Measurements from ENCODE around the gene TAF1D. TPM values are rescaled to one million over a fixed set of nuclear protein-coding genes. Genes with fewer than 3 reads are reported as not detected.

The TAF1D gene
- polyA plus RNA-seq, 1 donor from 2014 or later = 204 TPM

DNA sequence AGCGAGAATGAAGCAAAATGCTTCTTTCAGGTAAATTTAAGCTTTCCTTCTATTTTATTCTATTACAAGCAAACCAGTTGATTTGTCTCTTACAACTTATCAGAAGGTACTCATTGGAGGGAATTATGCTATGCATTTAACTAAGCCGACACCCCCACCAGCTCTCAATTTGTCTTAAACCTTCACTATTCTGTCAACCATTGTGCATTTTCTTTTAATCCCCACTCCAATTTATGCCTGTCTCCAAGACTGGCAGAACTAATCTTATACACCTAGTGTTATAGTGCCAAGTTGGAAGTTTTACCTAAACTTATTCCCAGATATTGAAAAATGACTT, 12.5 kb downstream of the TAF1D start:
- Histone ChIP-seq H3K4me2 (ENCODE audit: low read length) (no peak overlapping the region), H3K79me2 (replicated peaks; ENCODE audit: insufficient read depth, low read length) (no peaks in the 10 kb centered on the region), H3K27me3 (ENCODE audit: insufficient read depth, low read depth, low read length) (no peaks in the 10 kb centered on the region), H3K36me3 (ENCODE audit: insufficient read depth, low read length) (peaks cover 10% of the 10 kb centered on the region), H4K20me1 (ENCODE audit: insufficient read depth) (no peaks in the 10 kb centered on the region), H2AFZ (ENCODE audit: low read depth, low read length) (no peak overlapping the region), H3K9me2 (ENCODE audit: insufficient read depth, low read length) (no peaks in the 10 kb centered on the region), H3F3A (ENCODE audit: insufficient read depth, low read length, poor library complexity, severe bottlenecking) (no peaks in the 10 kb centered on the region), H3K9me3 (ENCODE audit: low read length) (no peaks in the 10 kb centered on the region), H3K4me3 (ENCODE audit: low read length) (no peak overlapping the region), H3K9ac (ENCODE audit: low read length) (no peak overlapping the region), H3K27ac (ENCODE audit: low read length) (no peak overlapping the region)
- TF ChIP-seq EP300 (conservative IDR thresholded peaks at IDR 0.05; ENCODE audit: poor library complexity, severe bottlenecking) = no peak
- no peak for TF ChIP-seq RAD21 (conservative IDR thresholded peaks at IDR 0.05)
- TF ChIP-seq, protein P1, sequence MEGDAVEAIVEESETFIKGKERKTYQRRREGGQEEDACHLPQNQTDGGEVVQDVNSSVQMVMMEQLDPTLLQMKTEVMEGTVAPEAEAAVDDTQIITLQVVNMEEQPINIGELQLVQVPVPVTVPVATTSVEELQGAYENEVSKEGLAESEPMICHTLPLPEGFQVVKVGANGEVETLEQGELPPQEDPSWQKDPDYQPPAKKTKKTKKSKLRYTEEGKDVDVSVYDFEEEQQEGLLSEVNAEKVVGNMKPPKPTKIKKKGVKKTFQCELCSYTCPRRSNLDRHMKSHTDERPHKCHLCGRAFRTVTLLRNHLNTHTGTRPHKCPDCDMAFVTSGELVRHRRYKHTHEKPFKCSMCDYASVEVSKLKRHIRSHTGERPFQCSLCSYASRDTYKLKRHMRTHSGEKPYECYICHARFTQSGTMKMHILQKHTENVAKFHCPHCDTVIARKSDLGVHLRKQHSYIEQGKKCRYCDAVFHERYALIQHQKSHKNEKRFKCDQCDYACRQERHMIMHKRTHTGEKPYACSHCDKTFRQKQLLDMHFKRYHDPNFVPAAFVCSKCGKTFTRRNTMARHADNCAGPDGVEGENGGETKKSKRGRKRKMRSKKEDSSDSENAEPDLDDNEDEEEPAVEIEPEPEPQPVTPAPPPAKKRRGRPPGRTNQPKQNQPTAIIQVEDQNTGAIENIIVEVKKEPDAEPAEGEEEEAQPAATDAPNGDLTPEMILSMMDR (IDR thresholded peaks at IDR 0.05; ENCODE audit: poor library complexity, severe bottlenecking) = no peak
- TF ChIP-seq SMC3 (conservative IDR thresholded peaks at IDR 0.05; ENCODE audit: poor library complexity) = no peak
- TF ChIP-seq POLR2AphosphoS5 (IDR thresholded peaks at IDR 0.05) = no peak
- no peak for TF ChIP-seq EZH2 (IDR thresholded peaks at IDR 0.05; ENCODE audit: borderline replicate concordance, insufficient read depth, low read length, poor library complexity, severe bottlenecking)
- TF ChIP-seq MXI1 (conservative IDR thresholded peaks at IDR 0.05; ENCODE audit: poor library complexity, severe bottlenecking) = no peak
- TF ChIP-seq, protein P2, sequence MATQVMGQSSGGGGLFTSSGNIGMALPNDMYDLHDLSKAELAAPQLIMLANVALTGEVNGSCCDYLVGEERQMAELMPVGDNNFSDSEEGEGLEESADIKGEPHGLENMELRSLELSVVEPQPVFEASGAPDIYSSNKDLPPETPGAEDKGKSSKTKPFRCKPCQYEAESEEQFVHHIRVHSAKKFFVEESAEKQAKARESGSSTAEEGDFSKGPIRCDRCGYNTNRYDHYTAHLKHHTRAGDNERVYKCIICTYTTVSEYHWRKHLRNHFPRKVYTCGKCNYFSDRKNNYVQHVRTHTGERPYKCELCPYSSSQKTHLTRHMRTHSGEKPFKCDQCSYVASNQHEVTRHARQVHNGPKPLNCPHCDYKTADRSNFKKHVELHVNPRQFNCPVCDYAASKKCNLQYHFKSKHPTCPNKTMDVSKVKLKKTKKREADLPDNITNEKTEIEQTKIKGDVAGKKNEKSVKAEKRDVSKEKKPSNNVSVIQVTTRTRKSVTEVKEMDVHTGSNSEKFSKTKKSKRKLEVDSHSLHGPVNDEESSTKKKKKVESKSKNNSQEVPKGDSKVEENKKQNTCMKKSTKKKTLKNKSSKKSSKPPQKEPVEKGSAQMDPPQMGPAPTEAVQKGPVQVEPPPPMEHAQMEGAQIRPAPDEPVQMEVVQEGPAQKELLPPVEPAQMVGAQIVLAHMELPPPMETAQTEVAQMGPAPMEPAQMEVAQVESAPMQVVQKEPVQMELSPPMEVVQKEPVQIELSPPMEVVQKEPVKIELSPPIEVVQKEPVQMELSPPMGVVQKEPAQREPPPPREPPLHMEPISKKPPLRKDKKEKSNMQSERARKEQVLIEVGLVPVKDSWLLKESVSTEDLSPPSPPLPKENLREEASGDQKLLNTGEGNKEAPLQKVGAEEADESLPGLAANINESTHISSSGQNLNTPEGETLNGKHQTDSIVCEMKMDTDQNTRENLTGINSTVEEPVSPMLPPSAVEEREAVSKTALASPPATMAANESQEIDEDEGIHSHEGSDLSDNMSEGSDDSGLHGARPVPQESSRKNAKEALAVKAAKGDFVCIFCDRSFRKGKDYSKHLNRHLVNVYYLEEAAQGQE (IDR thresholded peaks at IDR 0.05; ENCODE audit: borderline replicate concordance) = no peak
- TF ChIP-seq TAF1 (IDR thresholded peaks at IDR 0.05; ENCODE audit: low read depth) = no peak

DNA sequence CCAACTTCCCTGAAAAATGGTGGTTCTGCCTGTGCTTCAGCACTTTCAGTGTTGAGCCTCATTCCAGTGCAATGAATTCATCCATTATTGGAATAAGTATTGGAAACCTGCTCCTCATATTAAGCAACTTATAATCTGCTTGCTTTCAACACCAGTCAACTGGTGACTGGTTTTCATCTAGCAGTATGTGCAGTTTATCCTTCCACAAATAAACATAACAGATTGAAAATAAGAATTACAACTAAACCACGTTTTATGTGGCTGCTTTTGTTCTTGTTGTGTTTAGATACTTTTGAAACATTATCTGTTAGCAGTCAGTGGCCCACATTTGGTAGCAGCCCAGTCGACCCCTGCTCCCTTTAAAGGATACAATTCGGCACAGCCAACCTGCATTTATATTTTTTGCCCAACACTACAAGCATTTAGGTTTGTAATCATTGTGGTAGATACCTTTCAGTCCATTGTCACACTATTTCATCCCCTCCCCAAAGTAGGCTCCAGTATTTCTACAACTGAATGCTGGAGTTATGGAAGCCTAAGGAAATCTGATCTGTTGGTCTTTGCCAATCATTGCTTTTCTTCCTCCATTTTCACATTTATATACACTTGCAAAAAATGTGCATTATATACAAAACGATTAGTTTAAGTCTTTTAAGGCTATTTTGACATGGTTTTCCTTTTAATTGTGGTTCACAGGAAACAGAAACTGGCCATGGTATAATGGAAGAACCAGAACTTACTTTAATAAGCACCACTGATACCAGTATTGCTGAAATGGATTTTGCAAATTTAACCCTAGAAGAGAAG, 13.1 kb downstream of the TAF1D start:
- Histone ChIP-seq H3K9me2 (ENCODE audit: insufficient read depth, low read length) (no peaks in the 10 kb centered on the region), H3K4me3 (ENCODE audit: low read length) (no peak overlapping the region), H3K27me3 (ENCODE audit: insufficient read depth, low read depth, low read length) (no peaks in the 10 kb centered on the region), H3K9me3 (ENCODE audit: low read length) (no peaks in the 10 kb centered on the region), H3K27ac (ENCODE audit: low read length) (no peak overlapping the region), H2AFZ (ENCODE audit: low read depth, low read length) (no peak overlapping the region), H4K20me1 (ENCODE audit: insufficient read depth) (no peaks in the 10 kb centered on the region), H3K36me3 (ENCODE audit: insufficient read depth, low read length) (peaks cover 4% of the 10 kb centered on the region), H3F3A (ENCODE audit: insufficient read depth, low read length, poor library complexity, severe bottlenecking) (no peaks in the 10 kb centered on the region), H3K9ac (ENCODE audit: low read length) (no peak overlapping the region), H3K79me2 (replicated peaks; ENCODE audit: insufficient read depth, low read length) (no peaks in the 10 kb centered on the region), H3K4me2 (ENCODE audit: low read length) (no peak overlapping the region)
- no peak for TF ChIP-seq EP300 (conservative IDR thresholded peaks at IDR 0.05; ENCODE audit: poor library complexity, severe bottlenecking)
- TF ChIP-seq TAF1 (IDR thresholded peaks at IDR 0.05; ENCODE audit: low read depth) = no peak
- TF ChIP-seq MXI1 (conservative IDR thresholded peaks at IDR 0.05; ENCODE audit: poor library complexity, severe bottlenecking) = no peak
- no peak for TF ChIP-seq POLR2AphosphoS5 (IDR thresholded peaks at IDR 0.05)
- no peak for TF ChIP-seq SMC3 (conservative IDR thresholded peaks at IDR 0.05; ENCODE audit: poor library complexity)
